ENCODE measurements around the gene CD160. TPM values are rescaled to one million over a fixed set of nuclear protein-coding genes. Genes with fewer than 3 reads are reported as not detected.
A peak's percentile ranks its signal among the peaks of the same experiment; 100 is the strongest.
"Not testable (repeated sequence)": the region's sequence is repeated elsewhere in the genome, so short reads cannot be mapped to it uniquely, and the experiment has no call there.

Gene CD160
- 10 to 100 TPM; 13.6 to 16.9 TPM for total RNA-seq

DNA sequence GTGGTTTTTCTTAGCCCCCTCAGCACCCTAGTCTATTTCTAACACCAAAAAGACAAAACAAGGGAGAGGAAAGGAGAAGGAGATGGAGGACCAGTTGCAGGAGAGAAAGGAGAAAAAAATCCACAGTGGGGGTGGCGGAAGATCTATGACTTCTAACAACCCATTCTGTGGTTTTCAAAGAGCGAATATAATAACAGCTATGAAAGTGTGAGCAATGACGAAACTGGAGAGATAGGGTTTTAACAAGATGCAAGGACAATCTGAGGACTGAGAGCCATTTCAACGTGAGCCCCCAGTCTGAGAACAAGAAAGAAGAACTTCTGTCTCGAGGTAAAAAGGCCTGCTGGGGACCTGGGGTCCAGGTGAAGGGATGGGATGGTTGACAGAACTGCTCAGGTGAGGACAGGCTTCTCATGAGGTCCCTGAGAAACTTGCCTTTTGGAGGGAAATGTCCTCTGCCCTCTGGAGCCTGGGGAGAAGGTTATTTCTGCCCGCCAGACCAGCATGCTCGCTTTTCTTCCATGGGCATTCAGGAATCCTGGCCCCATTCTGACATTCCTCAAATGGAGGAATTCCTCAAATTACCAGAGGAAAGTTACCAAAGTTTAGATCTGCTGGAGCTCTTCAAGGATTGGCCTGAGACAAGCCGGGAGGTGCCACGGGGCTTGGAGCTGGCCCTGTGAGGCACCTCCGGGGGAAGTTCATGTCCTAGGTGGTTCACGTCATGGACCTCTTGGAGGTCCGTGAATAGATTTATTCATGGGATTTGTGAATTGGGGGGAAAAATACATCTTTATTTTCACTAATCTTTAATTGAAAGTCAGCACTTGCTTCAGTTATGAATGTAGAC is at the start of gene CD160:
Gene CD160, plus strand, starts transcription at position 270 of the 850 bp plus-strand sequence. CDS start 8,829 bp downstream, outside the sequence.
- intact Hi-C loops (cut with micrococcal nuclease): no loop called here
- Mint-ChIP-seq H3K4me3 (peak within 1 kb of the TSS; percentile 72), H3K4me1 (ENCODE audit: low read depth) (peaks cover 38% of the 10 kb centered on the region)

GRCh38 chr1:145670995-145671745 is 48.1 kb upstream of the CD160 start:
- H3K4me1 Mint-ChIP-seq (ENCODE audit: low read depth): peaks cover 21% of the 10 kb centered on the region
- intact Hi-C loops (cut with micrococcal nuclease); H3K4me3 Mint-ChIP-seq; H3K27me3 Mint-ChIP-seq; CTCF ChIA-PET; H3K9me3 Mint-ChIP-seq; POLR2A ChIA-PET; DNase-seq: not testable (repeated sequence)
- ATAC-seq: peak; percentile 41
- H3K27ac Mint-ChIP-seq: peak overlapping the region; percentile 93
- peaks cover 21% of the 10 kb centered on the region for H3K36me3 Mint-ChIP-seq (ENCODE audit: low read depth)

More for the DNA sequence above, at the start of gene CD160:
- ChIA-PET CTCF (interaction anchor here (1.1 to 2.5 kb wide), 9 partner anchors 10 to 292 kb away, joined by 3 to 24 read pairs (median 7); no protein-coding TSS in a partner anchor), POLR2A (interaction anchor here (0.9 to 1.5 kb wide), 2 partner anchors 14 to 19 kb away, joined by 3 read pairs; no protein-coding TSS in a partner anchor)
- H3K27me3 Mint-ChIP-seq: peaks cover 12% of the 10 kb centered on the region
- no peaks in the 10 kb centered on the region for H3K9me3 Mint-ChIP-seq
- peak; percentile 58 for DNase-seq
- peak within 1 kb of the TSS; percentile 84 for H3K27ac Mint-ChIP-seq
- ATAC-seq: peak; percentile 58
- TF ChIP-seq, protein P1, sequence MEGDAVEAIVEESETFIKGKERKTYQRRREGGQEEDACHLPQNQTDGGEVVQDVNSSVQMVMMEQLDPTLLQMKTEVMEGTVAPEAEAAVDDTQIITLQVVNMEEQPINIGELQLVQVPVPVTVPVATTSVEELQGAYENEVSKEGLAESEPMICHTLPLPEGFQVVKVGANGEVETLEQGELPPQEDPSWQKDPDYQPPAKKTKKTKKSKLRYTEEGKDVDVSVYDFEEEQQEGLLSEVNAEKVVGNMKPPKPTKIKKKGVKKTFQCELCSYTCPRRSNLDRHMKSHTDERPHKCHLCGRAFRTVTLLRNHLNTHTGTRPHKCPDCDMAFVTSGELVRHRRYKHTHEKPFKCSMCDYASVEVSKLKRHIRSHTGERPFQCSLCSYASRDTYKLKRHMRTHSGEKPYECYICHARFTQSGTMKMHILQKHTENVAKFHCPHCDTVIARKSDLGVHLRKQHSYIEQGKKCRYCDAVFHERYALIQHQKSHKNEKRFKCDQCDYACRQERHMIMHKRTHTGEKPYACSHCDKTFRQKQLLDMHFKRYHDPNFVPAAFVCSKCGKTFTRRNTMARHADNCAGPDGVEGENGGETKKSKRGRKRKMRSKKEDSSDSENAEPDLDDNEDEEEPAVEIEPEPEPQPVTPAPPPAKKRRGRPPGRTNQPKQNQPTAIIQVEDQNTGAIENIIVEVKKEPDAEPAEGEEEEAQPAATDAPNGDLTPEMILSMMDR (IDR thresholded peaks at IDR 0.05): no peak
- no peaks in the 10 kb centered on the region for H3K36me3 Mint-ChIP-seq (ENCODE audit: low read depth)

- H3K27ac Mint-ChIP-seq; POLR2A ChIA-PET; intact Hi-C loops (cut with micrococcal nuclease); DNase-seq; CTCF ChIA-PET; H3K27me3 Mint-ChIP-seq; H3K4me3 Mint-ChIP-seq; H3K9me3 Mint-ChIP-seq; ATAC-seq: not testable (repeated sequence)
- peaks cover 19% of the 10 kb centered on the region for H3K4me1 Mint-ChIP-seq (ENCODE audit: low read depth)
- peaks cover 11% of the 10 kb centered on the region for H3K36me3 Mint-ChIP-seq (ENCODE audit: low read depth)
Observed at GRCh38 chr1:145673217-145673616, 46.1 kb upstream of the CD160 start.

DNA sequence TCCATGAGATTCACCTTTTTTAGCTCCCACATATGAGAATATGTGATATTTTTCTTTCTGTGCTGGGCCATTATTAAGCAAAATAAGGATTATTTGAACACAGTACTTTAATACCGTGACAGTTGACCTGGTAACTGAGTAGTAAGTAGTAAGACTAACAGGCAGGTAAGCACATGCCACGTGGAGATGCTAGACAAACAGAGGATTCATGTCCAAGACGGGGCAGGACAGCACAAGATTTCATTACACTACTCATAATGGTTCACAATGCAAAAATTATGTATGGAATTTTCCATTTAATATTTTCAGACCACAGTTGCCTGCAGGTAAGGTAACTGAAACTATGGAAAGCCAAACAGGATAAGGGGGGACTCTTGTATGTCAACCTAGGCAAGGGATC is 34.4 kb upstream of the CD160 start:
- H3K27me3 Mint-ChIP-seq; H3K36me3 Mint-ChIP-seq (ENCODE audit: low read depth); H3K4me3 Mint-ChIP-seq; POLR2A ChIA-PET; H3K27ac Mint-ChIP-seq; ATAC-seq; DNase-seq; H3K9me3 Mint-ChIP-seq; intact Hi-C loops (cut with micrococcal nuclease); CTCF ChIA-PET: not testable (repeated sequence)
- peaks cover 11% of the 10 kb centered on the region for H3K4me1 Mint-ChIP-seq (ENCODE audit: low read depth)

DNA sequence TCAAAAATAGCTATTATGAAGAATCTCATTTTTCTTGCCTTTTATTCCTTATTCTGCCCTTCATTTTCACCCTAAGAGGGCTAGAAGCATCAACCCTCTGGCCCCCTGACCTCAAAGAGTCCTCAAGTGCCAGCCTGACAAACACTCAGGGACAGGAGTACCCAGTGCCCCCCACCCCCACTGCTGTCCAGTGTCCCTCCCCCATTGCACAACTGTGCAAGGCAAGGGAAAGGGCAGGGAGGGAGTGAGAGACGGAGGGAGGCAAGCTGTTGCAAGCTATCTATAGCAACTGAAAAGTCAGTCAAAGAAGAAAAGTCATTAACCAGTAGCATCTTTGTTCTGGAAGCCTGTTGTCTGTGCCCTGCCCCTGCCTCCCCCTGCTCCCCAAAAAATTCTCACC is 33.2 kb upstream of the CD160 start:
- H3K9me3 Mint-ChIP-seq; H3K4me3 Mint-ChIP-seq; H3K27me3 Mint-ChIP-seq; CTCF ChIA-PET; ATAC-seq; POLR2A ChIA-PET; intact Hi-C loops (cut with micrococcal nuclease); DNase-seq; H3K36me3 Mint-ChIP-seq (ENCODE audit: low read depth); H3K27ac Mint-ChIP-seq: not testable (repeated sequence)
- H3K4me1 Mint-ChIP-seq (ENCODE audit: low read depth): peaks cover 23% of the 10 kb centered on the region

DNA sequence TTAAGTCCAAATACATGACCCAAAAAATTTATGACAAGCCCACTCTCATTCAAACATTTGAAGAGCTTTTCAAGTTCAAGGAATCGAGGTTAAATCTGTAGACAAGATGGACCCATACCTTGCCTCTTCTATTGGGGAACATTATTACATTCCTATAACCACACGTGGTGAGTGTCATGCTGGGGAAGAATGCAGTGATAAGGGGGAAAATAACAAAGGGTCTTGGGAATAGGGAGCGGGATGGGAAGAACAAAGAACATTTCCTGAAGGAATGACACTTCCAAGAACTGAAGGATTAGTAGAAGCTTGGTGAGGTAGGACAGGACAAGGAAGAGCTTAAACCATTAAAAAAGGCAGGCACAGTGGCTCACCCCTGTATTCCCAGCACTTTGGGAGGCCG is 31.0 kb upstream of the CD160 start:
- CTCF ChIA-PET: interaction anchor here (1.4 kb wide), 1 partner anchor 96 kb away, joined by 3 read pairs; no protein-coding TSS in a partner anchor
- H3K27ac Mint-ChIP-seq: no peak overlapping the region
- DNase-seq (no peak), ATAC-seq (no peak)
- no peaks in the 10 kb centered on the region for H3K9me3 Mint-ChIP-seq
- intact Hi-C loops (cut with micrococcal nuclease): no loop called here
- peaks cover 27% of the 10 kb centered on the region for H3K4me1 Mint-ChIP-seq (ENCODE audit: low read depth)
- TF ChIP-seq, protein P1 (IDR thresholded peaks at IDR 0.05): no peak
- no peaks in the 10 kb centered on the region for H3K36me3 Mint-ChIP-seq (ENCODE audit: low read depth)
- H3K4me3 Mint-ChIP-seq: no peak overlapping the region
- H3K27me3 Mint-ChIP-seq: no peaks in the 10 kb centered on the region
- POLR2A ChIA-PET: interaction anchor here (1.2 kb wide), 1 partner anchor 10 kb away, joined by 3 read pairs; no protein-coding TSS in a partner anchor
